Fibroblast of lung (primary cell): Measurements from ENCODE around the gene EPHB2. TPM values are rescaled to one million over a fixed set of nuclear protein-coding genes. Genes with fewer than 3 reads are reported as not detected.

Source experiments
- DNase-seq, 2 donors: peaks; one replicate each; pipeline versions ENCODE4 v3.0.0 to v3.0.0-alpha.2; 2010; ENCODE audit warnings: low read depth in 2 of 2
- H2AFZ ChIP-seq: 2 replicates; pipeline ENCODE4 v1.5.1; 2012; ENCODE audit warnings: low read length, control low read depth, inconsistent platforms
- H3K27ac ChIP-seq: 2 replicates; pipeline ENCODE4 v1.5.1; 2011; ENCODE audit warnings: low read length, control low read depth; ENCODE audit not compliant: insufficient read depth
- H3K27me3 ChIP-seq: 2 replicates; pipeline ENCODE4 v1.5.1; 2011; ENCODE audit warnings: mild to moderate bottlenecking, low read length; ENCODE audit not compliant: control insufficient read depth, insufficient read depth
- H3K36me3 ChIP-seq: 2 replicates; pipeline ENCODE4 v1.5.1; 2011; ENCODE audit warnings: low read length; ENCODE audit not compliant: control insufficient read depth, insufficient read depth
- H3K4me1 ChIP-seq: 2 replicates; pipeline ENCODE4 v1.5.1; 2011; ENCODE audit warnings: low read length; ENCODE audit not compliant: control insufficient read depth, insufficient read depth; ENCODE audit errors: extremely low read depth
- H3K4me2 ChIP-seq: 2 replicates; pipeline ENCODE4 v1.5.1; 2011; ENCODE audit warnings: low read length, control low read depth; ENCODE audit not compliant: insufficient read depth; ENCODE audit errors: extremely low read depth
- H3K4me3 ChIP-seq, 4 experiments: fragments of 200-600 bp in 1 of 4; sonication (generic) in 1 of 4; replicated peaks in 1 of 4; 2 replicates each; pipeline ENCODE4 v1.5.1; 2011 to 2016; ENCODE audit warnings: low read length in 4 of 4, low read depth in 3 of 4, mild to moderate bottlenecking in 3 of 4, control low read depth in 2 of 4, inconsistent platforms in 1 of 4, mixed read lengths in 1 of 4; ENCODE audit not compliant: insufficient read depth in 1 of 4; ENCODE audit errors: control extremely low read depth in 1 of 4
- H3K79me2 ChIP-seq: 2 replicates; pipeline ENCODE4 v1.5.1; 2012; ENCODE audit warnings: mild to moderate bottlenecking, low read length, inconsistent platforms; ENCODE audit not compliant: control insufficient read depth, insufficient read depth
- H3K9ac ChIP-seq: 2 replicates; pipeline ENCODE4 v1.5.1; 2011; ENCODE audit warnings: mild to moderate bottlenecking, low read length, control low read depth; ENCODE audit not compliant: insufficient read depth
- H3K9me3 ChIP-seq: 2 replicates; pipeline ENCODE4 v1.5.1; 2012; ENCODE audit warnings: low read depth, low read length; ENCODE audit not compliant: control insufficient read depth, insufficient read depth
- H4K20me1 ChIP-seq: 2 replicates; pipeline ENCODE4 v1.5.1; 2011; ENCODE audit warnings: low read length; ENCODE audit not compliant: control insufficient read depth, insufficient read depth; ENCODE audit errors: extremely low read depth
- EZH2 ChIP-seq: IDR thresholded peaks from 2 replicates; pipeline ENCODE4 v1.5.1; 2012; ENCODE audit warnings: low read length, control low read depth, mild to moderate bottlenecking; ENCODE audit errors: missing control alignments
- polyA plus RNA-seq, 2 donors: library from polyadenylated mRNA; depleted of rRNA in 1 of 2; stranded (reverse) in 1 of 2; unstranded in 1 of 2; fragments of >200 nt; gene quantifications; 2 replicates each; pipeline ENCODE4 v1.2.1, GENCODE V29; 2011 to 2012; ENCODE audit warnings: missing spikeins in 1 of 2
- total RNA-seq: library from RNA; depleted of rRNA; stranded (reverse); fragments of >200 nt; gene quantifications from 2 replicates; pipeline ENCODE4 v1.2.1, GENCODE V29; 2014
- TF ChIP-seq, protein P1 (sequence below), 2 donors: IDR thresholded peaks in 1 of 2; conservative IDR thresholded peaks in 1 of 2; 1 replicate in 1 of 2; 2 replicates in 1 of 2; pipeline ENCODE4 v1.5.1; 2011 to 2012; ENCODE audit warnings: low read length in 2 of 2, control low read depth in 1 of 2, inconsistent platforms in 1 of 2, low read depth in 1 of 2, mild to moderate bottlenecking in 1 of 2

Gene EPHB2
- total and polyA plus RNA-seq, 2 donors (not counting 1 experiment from before 2014, with no cell fraction given) = 4.1 to 11.2 TPM

DNA sequence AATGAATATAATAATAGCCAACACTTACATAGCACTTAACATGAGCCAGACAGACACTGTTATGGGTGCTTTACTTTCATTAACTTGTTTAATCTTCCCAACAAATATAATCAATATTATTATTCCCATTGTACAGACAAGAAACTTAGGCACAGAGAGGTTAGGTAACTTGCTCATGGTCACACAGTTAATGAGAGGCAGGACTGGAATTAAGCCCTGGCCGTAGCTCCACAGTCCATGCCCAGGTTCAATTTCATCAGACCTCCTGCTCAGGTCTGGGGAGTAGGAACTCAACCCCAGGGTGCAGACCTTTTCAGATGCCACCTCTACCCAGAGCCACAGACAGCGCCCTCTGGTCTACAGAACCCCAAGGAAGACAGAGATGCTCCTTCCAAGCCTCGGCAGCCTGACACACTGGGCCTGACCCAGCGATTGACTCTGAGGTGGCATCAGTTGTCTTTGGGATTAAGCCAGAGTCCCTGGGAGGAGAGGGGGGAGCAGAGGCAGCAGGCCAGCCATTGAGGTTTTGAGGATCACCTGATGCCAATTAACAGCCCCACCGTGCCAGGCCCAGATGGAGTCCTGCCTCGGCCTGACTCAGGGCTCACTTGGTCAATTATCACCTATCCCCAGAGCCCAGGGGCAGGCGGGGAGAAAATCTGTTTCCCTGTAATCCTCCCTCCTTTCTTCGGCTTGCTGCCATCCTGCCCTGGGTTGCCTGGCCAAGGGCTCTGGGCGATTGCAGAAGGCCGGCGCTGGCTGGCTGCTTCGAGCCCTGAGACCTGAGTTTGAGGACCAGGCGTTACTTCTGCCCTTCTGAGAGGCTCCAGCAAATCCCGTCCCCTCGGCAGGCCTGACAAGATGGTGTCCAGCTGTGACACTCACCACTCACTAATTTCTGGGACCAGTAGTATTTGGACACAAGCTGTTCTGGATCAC, 145.3 kb downstream of the EPHB2 start:
- no peaks in the 10 kb centered on the region for H3K79me2 ChIP-seq
- no peaks in the 10 kb centered on the region for H3K9me3 ChIP-seq
- no peak overlapping the region for H2AFZ ChIP-seq
- H3K27ac ChIP-seq = no peak overlapping the region
- DNase-seq = no peak
- H3K27me3 ChIP-seq = no peaks in the 10 kb centered on the region
- H3K9ac ChIP-seq = no peak overlapping the region
- no peaks in the 10 kb centered on the region for H3K4me1 ChIP-seq
- H3K4me2 ChIP-seq = no peak overlapping the region
- H3K4me3 ChIP-seq = no peak overlapping the region
- H3K36me3 ChIP-seq = no peaks in the 10 kb centered on the region
- no peak for TF ChIP-seq EZH2
- TF ChIP-seq, protein P1, sequence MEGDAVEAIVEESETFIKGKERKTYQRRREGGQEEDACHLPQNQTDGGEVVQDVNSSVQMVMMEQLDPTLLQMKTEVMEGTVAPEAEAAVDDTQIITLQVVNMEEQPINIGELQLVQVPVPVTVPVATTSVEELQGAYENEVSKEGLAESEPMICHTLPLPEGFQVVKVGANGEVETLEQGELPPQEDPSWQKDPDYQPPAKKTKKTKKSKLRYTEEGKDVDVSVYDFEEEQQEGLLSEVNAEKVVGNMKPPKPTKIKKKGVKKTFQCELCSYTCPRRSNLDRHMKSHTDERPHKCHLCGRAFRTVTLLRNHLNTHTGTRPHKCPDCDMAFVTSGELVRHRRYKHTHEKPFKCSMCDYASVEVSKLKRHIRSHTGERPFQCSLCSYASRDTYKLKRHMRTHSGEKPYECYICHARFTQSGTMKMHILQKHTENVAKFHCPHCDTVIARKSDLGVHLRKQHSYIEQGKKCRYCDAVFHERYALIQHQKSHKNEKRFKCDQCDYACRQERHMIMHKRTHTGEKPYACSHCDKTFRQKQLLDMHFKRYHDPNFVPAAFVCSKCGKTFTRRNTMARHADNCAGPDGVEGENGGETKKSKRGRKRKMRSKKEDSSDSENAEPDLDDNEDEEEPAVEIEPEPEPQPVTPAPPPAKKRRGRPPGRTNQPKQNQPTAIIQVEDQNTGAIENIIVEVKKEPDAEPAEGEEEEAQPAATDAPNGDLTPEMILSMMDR (conservative IDR thresholded peaks at IDR 0.05 in 1 of 2, IDR thresholded peaks at IDR 0.05 in 1 of 2; ENCODE audit: low read depth in 1 of 2, low read length in 2 of 2) = no peak
- no peaks in the 10 kb centered on the region for H4K20me1 ChIP-seq

DNA sequence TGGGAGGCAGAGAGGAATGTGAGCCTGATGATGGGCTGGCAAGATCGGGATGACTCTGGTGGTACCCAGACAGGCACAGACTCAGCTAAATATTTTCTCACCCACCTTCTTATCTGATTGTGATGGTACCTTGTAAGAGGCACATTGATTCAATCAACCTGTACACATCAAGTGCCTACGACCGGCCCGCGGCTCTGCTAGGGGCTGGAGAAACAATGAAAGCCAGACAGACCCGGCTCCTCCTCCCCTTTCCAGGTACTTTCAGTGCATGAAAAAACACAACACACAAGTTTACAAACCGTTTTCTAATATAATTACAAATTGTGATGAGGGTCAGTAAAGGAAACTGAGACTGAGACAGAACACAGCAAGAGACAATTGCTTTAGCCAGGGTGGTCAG, 147.0 kb downstream of the EPHB2 start:
- Histone ChIP-seq H3K4me2 (no peak overlapping the region), H3K9me3 (no peaks in the 10 kb centered on the region), H3K27ac (no peak overlapping the region), H3K79me2 (no peaks in the 10 kb centered on the region), H3K9ac (no peak overlapping the region), H4K20me1 (no peaks in the 10 kb centered on the region), H3K27me3 (no peaks in the 10 kb centered on the region), H3K4me1 (peaks cover 3% of the 10 kb centered on the region), H2AFZ (no peak overlapping the region), H3K4me3 (no peak overlapping the region), H3K36me3 (no peaks in the 10 kb centered on the region)
- TF ChIP-seq EZH2 = no peak
- TF ChIP-seq, protein P1 (conservative IDR thresholded peaks at IDR 0.05 in 1 of 2, IDR thresholded peaks at IDR 0.05 in 1 of 2; ENCODE audit: low read depth in 1 of 2, low read length in 2 of 2) = no peak
- no peak for DNase-seq

DNA sequence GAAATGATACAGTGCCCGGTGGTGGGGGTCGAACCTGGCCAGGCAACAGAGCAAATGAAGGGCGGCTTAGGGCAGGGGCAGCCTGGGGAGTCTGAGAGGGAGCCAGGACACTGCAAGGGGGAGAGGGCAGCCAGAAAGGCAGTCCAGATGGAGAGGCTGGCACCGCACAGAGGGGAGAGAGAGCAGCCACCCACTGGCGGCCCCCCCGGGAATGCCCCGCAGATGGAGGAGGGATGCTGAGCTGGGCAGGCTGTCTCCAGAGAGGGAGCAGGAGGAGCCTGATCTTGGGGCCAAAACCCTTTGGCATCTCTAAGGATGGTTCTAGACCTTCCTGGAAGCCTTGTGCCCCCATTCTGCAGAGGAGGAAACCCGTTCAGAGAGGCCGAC, 149.8 kb downstream of the EPHB2 start:
- H3K27ac ChIP-seq = no peak overlapping the region
- H3K36me3 ChIP-seq = no peaks in the 10 kb centered on the region
- DNase-seq = no peak
- H3K9me3 ChIP-seq = no peaks in the 10 kb centered on the region
- H3K27me3 ChIP-seq = no peaks in the 10 kb centered on the region
- peaks cover 3% of the 10 kb centered on the region for H3K4me1 ChIP-seq
- H3K4me2 ChIP-seq = no peak overlapping the region
- no peak overlapping the region for H2AFZ ChIP-seq
- H3K4me3 ChIP-seq = no peak overlapping the region
- H3K9ac ChIP-seq = no peak overlapping the region
- no peaks in the 10 kb centered on the region for H4K20me1 ChIP-seq
- H3K79me2 ChIP-seq = no peaks in the 10 kb centered on the region
- TF ChIP-seq, protein P1 (conservative IDR thresholded peaks at IDR 0.05 in 1 of 2, IDR thresholded peaks at IDR 0.05 in 1 of 2; ENCODE audit: low read depth in 1 of 2, low read length in 2 of 2) = no peak
- no peak for TF ChIP-seq EZH2
